ENCODE data around the gene DIS3L2.
A peak's percentile ranks its signal among the peaks of the same experiment; 100 is the strongest.
"Not testable (repeated sequence)": the region's sequence is repeated elsewhere in the genome, so short reads cannot be mapped to it uniquely, and the experiment has no call there.

DIS3L2 gene

GRCh38 chr2:232328516-232329460 is 367.3 kb downstream of the DIS3L2 start:
- H3K4me3 ChIP-seq = no peak overlapping the region
- peaks cover 75% of the 10 kb centered on the region for H3K4me1 ChIP-seq
- H3K36me3 ChIP-seq = peaks cover 2% of the 10 kb centered on the region; the same call in 1 of the 2 replicates
- peak overlapping the region; percentile 78 for H3K4me2 ChIP-seq
- H4K20me1 ChIP-seq = peaks cover 21% of the 10 kb centered on the region
- peak overlapping the region; percentile 75 for H3K27ac ChIP-seq
- no peak for TF ChIP-seq Cebpa-rat (IDR thresholded peaks at IDR 0.05)
- peak overlapping the region; percentile 50 for H3K9ac ChIP-seq
- H3K27me3 ChIP-seq = no peaks in the 10 kb centered on the region
- no peaks in the 10 kb centered on the region for H3K9me3 ChIP-seq

- no peak overlapping the region for H3K4me3 ChIP-seq
- H3K9me3 ChIP-seq = no peaks in the 10 kb centered on the region
- H3K9ac ChIP-seq = no peak overlapping the region
- peak overlapping the region; percentile 55; the same call in 1 of the 2 replicates for H3K27ac ChIP-seq
- peaks cover 11% of the 10 kb centered on the region; the same call in 1 of the 2 replicates for H3K36me3 ChIP-seq
- peaks cover 66% of the 10 kb centered on the region for H3K4me1 ChIP-seq
- H3K4me2 ChIP-seq = no peak overlapping the region
- H3K27me3 ChIP-seq = no peaks in the 10 kb centered on the region
- peaks cover 21% of the 10 kb centered on the region for H4K20me1 ChIP-seq
- TF ChIP-seq Cebpa-rat (IDR thresholded peaks at IDR 0.05) = no peak
Measured at GRCh38 chr2:232329716-232330067, 368.2 kb downstream of the DIS3L2 start.

DNA sequence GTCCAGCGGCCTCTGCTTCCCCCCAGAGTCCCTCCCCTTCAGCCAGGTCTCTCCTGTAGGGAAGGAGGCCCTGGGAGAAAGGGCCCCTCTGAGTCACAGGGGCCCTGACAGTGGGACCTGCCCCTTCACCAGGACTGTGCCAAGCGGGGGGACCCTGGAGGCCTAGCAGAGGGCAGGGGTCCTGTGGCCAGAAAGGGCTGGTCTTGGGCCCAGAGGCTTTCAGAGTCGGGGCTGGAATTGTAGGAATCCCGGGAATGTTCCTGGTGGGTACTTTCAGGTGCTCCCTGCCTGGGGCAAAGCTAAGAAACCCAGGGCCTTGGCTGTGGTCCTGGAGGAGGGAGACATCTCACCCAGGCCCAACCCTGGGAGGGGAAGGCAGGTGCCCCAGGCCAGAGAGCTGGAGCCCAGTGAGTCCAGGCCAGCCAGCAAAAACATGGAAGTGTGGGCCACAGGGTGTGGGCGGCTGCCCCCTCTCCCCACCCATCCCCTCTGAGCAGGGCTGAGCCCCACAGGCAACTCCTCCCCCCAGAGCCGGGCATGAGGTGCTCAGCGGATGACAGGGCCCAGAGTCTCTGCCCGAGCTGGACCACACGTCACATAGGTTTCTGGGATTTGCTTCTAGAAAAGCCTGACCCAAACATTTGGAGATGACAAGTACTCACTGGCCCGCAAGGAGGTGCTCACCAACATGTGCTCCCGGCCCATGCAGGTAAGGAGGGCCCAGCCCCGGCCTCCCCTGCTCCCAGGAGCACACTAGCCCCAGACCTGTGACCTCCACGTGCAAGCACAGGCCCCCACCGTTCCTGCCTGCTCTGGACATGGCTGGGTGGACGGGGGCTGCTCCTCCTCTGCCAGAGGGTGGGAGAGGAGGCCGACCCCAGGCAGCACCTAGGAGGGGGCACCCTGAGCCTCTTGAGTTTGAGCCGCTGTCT is 368.8 kb downstream of the DIS3L2 start:
- no peak overlapping the region for H3K4me2 ChIP-seq
- H3K4me3 ChIP-seq = no peak overlapping the region
- peaks cover 12% of the 10 kb centered on the region; the same call in 1 of the 2 replicates for H3K36me3 ChIP-seq
- H3K9me3 ChIP-seq = no peaks in the 10 kb centered on the region
- peaks cover 21% of the 10 kb centered on the region for H4K20me1 ChIP-seq
- H3K27me3 ChIP-seq = no peaks in the 10 kb centered on the region
- H3K9ac ChIP-seq = no peak overlapping the region
- peak overlapping the region; percentile 55; the same call in 1 of the 2 replicates for H3K27ac ChIP-seq
- H3K4me1 ChIP-seq = peaks cover 60% of the 10 kb centered on the region
- TF ChIP-seq Cebpa-rat (IDR thresholded peaks at IDR 0.05) = no peak

DNA sequence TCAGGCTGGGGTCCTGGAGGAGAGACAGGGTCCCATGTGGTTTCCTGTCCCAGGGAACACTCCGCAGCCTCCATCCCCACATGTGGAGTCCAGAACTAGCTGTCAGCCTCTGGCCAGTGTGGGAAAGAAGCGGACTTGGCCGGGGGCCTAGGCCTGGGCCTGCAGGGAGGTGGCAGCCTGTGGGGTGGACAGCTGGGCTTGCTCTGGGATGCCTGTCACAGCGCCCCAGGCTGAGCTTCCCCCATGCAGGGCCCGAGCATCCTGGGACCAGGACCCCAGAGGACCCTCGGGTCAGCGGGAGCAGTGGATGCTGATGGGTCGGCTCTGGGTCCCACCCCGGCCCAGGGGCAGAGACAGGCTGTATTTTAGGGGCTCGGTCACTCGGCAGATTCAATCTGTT is 369.5 kb downstream of the DIS3L2 start:
- H3K9me3 ChIP-seq, H3K4me3 ChIP-seq, H3K27me3 ChIP-seq, H3K9ac ChIP-seq, H3K27ac ChIP-seq, H3K4me2 ChIP-seq: not testable (repeated sequence)
- Histone ChIP-seq H4K20me1 (peaks cover 16% of the 10 kb centered on the region), H3K4me1 (peaks cover 58% of the 10 kb centered on the region), H3K36me3 (peaks cover 18% of the 10 kb centered on the region; the same call in 1 of the 2 replicates)

DNA sequence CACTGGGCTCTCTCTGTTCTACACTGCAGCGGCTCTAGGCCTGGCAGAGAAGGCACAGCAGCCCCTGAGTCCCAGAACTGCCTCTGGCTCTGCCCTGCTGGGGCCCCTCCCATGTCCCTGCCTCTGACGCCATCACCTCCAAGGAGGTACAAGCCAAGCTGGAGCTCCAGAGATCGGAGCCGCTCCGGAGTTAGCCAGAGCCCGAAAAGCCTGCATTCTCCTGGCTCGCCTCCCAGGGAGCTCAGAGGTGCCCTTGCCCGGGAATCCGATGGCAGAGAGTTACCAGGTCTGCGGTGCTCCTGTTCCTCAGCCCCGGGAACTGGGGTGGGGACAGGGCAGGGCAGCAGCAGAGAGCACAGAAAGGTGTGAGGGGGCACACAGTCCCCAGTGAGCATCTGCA is 370.1 kb downstream of the DIS3L2 start:
- not testable (repeated sequence) for H3K4me3 ChIP-seq, H3K9me3 ChIP-seq, H3K4me2 ChIP-seq, H3K9ac ChIP-seq, H3K27me3 ChIP-seq, H3K27ac ChIP-seq
- H3K36me3 ChIP-seq = peaks cover 22% of the 10 kb centered on the region; the same call in 1 of the 2 replicates
- H4K20me1 ChIP-seq = peaks cover 16% of the 10 kb centered on the region
- peaks cover 59% of the 10 kb centered on the region for H3K4me1 ChIP-seq

DNA sequence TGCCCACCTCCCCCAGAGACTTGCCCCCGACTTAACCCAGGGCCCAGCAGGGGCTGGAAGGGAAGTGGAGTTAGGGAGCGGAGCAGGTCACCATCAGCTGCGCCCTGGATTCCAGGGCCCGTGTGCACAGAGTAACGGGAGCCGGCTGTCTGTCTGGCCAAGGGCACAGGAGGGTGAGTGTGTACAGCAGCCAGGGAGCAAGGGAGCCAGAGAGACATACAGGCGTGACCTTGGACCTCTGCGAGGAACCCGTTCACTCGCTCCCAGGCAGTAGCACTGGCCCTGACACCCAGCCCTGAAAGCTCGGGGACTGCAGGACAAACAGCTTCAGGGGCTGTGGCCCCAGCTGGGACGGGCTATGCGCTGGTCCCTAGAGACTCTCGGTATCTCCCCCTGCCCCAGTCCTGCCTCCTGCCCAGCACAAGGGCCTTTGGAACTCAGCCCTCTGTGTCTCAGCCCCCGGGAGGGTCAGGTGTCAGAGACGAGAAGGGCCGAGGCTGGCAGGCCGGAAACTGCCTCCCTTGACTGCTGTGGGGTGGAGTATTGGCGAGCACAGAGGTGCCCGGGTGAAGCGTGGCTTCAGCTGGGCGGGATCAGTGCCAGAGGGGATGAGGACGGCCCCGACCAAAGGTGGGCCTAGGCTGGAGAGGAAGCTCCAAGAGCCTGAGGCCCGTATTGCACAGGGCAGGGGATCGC is 370.9 kb downstream of the DIS3L2 start:
- not testable (repeated sequence) for H3K9me3 ChIP-seq

GRCh38 chr2:232332940-232333259 is 371.4 kb downstream of the DIS3L2 start:
- no peaks in the 10 kb centered on the region for H3K9me3 ChIP-seq
- peak overlapping the region; percentile 18; the same call in 1 of the 2 replicates for H3K4me2 ChIP-seq
- H3K27me3 ChIP-seq = no peaks in the 10 kb centered on the region
- no peak for TF ChIP-seq Cebpa-rat (IDR thresholded peaks at IDR 0.05)
- H3K4me1 ChIP-seq = peaks cover 53% of the 10 kb centered on the region
- peaks cover 27% of the 10 kb centered on the region; the same call in 1 of the 2 replicates for H3K36me3 ChIP-seq
- H3K9ac ChIP-seq = no peak overlapping the region
- no peak overlapping the region for H3K27ac ChIP-seq
- H4K20me1 ChIP-seq = peaks cover 7% of the 10 kb centered on the region
- H3K4me3 ChIP-seq = no peak overlapping the region

More for the DNA sequence above, 370.9 kb downstream of the DIS3L2 start:
- H4K20me1 ChIP-seq = peaks cover 13% of the 10 kb centered on the region
- not testable (repeated sequence) for H3K4me3 ChIP-seq, H3K27ac ChIP-seq, H3K27me3 ChIP-seq, H3K9ac ChIP-seq
- peaks cover 27% of the 10 kb centered on the region; the same call in 1 of the 2 replicates for H3K36me3 ChIP-seq
- H3K4me2 ChIP-seq = peak overlapping the region; percentile 18
- peaks cover 59% of the 10 kb centered on the region for H3K4me1 ChIP-seq

GRCh38 chr2:232333361-232334135 is 372.0 kb downstream of the DIS3L2 start:
- Histone ChIP-seq H4K20me1 (peaks cover 1% of the 10 kb centered on the region), H3K27me3 (no peaks in the 10 kb centered on the region), H3K4me2 (no peak overlapping the region), H3K9ac (no peak overlapping the region), H3K4me3 (no peak overlapping the region), H3K36me3 (peaks cover 27% of the 10 kb centered on the region; the same call in 1 of the 2 replicates), H3K27ac (no peak overlapping the region), H3K4me1 (peaks cover 47% of the 10 kb centered on the region), H3K9me3 (no peaks in the 10 kb centered on the region)
- TF ChIP-seq Cebpa-rat (IDR thresholded peaks at IDR 0.05) = no peak

GRCh38 chr2:232334136-232334884 is 372.8 kb downstream of the DIS3L2 start:
- H3K4me1 ChIP-seq = peaks cover 39% of the 10 kb centered on the region

DNA sequence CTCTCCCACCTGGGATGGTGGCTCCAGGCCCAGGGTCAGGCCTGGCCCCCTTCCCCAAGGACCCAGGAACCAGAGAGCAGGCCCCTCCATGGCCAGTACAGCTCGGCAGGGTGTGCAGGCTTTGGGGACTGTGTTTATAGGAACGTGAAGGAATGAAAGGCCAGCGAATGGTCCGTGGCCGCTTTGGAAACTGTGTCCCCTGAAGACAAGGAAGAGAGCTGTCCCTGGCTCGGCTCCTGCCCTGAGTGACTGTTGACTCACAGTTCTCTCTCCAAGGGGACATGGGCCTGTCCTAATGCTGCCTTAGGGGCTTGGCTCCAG is 373.3 kb downstream of the DIS3L2 start:
- H3K9me3 ChIP-seq, H3K4me3 ChIP-seq, H3K9ac ChIP-seq, H3K27ac ChIP-seq, H3K4me2 ChIP-seq, H3K27me3 ChIP-seq, H4K20me1 ChIP-seq: not testable (repeated sequence)
- Histone ChIP-seq H3K4me1 (peaks cover 36% of the 10 kb centered on the region), H3K36me3 (peaks cover 27% of the 10 kb centered on the region; the same call in 1 of the 2 replicates)

More at GRCh38 chr2:232334136-232334884, 372.8 kb downstream of the DIS3L2 start:
- H3K27me3 ChIP-seq, H3K4me3 ChIP-seq, H3K27ac ChIP-seq, H3K9me3 ChIP-seq, H3K4me2 ChIP-seq, H4K20me1 ChIP-seq, H3K9ac ChIP-seq: not testable (repeated sequence)
- peaks cover 27% of the 10 kb centered on the region; the same call in 1 of the 2 replicates for H3K36me3 ChIP-seq

- H3K27me3 ChIP-seq, H3K9me3 ChIP-seq: not testable (repeated sequence)
- H3K36me3 ChIP-seq = peaks cover 27% of the 10 kb centered on the region; the same call in 1 of the 2 replicates
Measured at GRCh38 chr2:232335206-232335858, 373.8 kb downstream of the DIS3L2 start.

More at GRCh38 chr2:232335206-232335858, 373.8 kb downstream of the DIS3L2 start:
- peaks cover 31% of the 10 kb centered on the region for H3K4me1 ChIP-seq
- H3K9ac ChIP-seq, H3K4me2 ChIP-seq, H4K20me1 ChIP-seq, H3K4me3 ChIP-seq: not testable (repeated sequence)
- 0 out of 2 replicates have a peak overlapping the region, but pooled peaks have one; percentile 42 for H3K27ac ChIP-seq

Data from BLaER1 (cell line).